Neural cell (in vitro differentiated cells): ENCODE results near the gene RINT1. TPM values are rescaled to one million over a fixed set of nuclear protein-coding genes. Genes with fewer than 3 reads are reported as not detected.

Experiments used
- H2AFZ ChIP-seq: fragments of 200-600, 300-800 bp; sonication (generic), shearing (Covaris generic); 2 replicates; pipeline ENCODE4 v1.6.0; 2014; ENCODE audit warnings: low read depth, mild to moderate bottlenecking, antibody characterized with exemption, low read length, moderate library complexity
- H3F3A ChIP-seq: fragments of 200-600 bp; shearing (Covaris generic); 2 replicates; pipeline ENCODE4 v1.6.1; 2016; ENCODE audit warnings: mild to moderate bottlenecking, moderate library complexity, mixed read lengths, antibody characterized with exemption, low read length; ENCODE audit not compliant: insufficient read depth, poor library complexity, severe bottlenecking
- H3K27ac ChIP-seq: fragments of 200-600, 300-800 bp; sonication (generic), shearing (Covaris generic); 2 replicates; pipeline ENCODE4 v1.5.1; 2014; ENCODE audit warnings: mild to moderate bottlenecking, low read length, moderate library complexity
- H3K27me3 ChIP-seq: fragments of 300-800, 200-600 bp; sonication (generic), shearing (Covaris generic); 2 replicates; pipeline ENCODE4 v1.6.0; 2014; ENCODE audit warnings: mild to moderate bottlenecking, low read depth, low read length, moderate library complexity; ENCODE audit not compliant: insufficient read depth
- H3K36me3 ChIP-seq: fragments of 300-800, 200-600 bp; sonication (generic), shearing (Covaris generic); 2 replicates; pipeline ENCODE4 v1.5.1; 2014; ENCODE audit warnings: mild to moderate bottlenecking, antibody characterized with exemption, low read length, moderate library complexity; ENCODE audit not compliant: insufficient read depth
- H3K4me2 ChIP-seq: fragments of 300-800, 200-600 bp; sonication (generic), shearing (Covaris generic); 2 replicates; pipeline ENCODE4 v1.6.0; 2014; ENCODE audit warnings: mild to moderate bottlenecking, low read length
- H3K4me3 ChIP-seq: fragments of 300-800, 200-600 bp; sonication (generic), shearing (Covaris generic); 2 replicates; pipeline ENCODE4 v1.5.1; 2014; ENCODE audit warnings: mild to moderate bottlenecking, low read length, moderate library complexity
- H3K79me2 ChIP-seq: fragments of 200-600 bp; shearing (Covaris generic); replicated peaks from 2 replicates; pipeline ENCODE4 v1.6.0; 2014; ENCODE audit warnings: mild to moderate bottlenecking, low read length, moderate library complexity; ENCODE audit not compliant: insufficient read depth
- H3K9ac ChIP-seq: fragments of 300-800, 200-600 bp; sonication (generic), shearing (Covaris generic); 2 replicates; pipeline ENCODE4 v1.6.1; 2016; ENCODE audit warnings: mild to moderate bottlenecking, low read length, mixed read lengths
- H3K9me2 ChIP-seq: fragments of 200-600 bp; shearing (Covaris generic); 2 replicates; pipeline ENCODE4 v1.6.1; 2016; ENCODE audit warnings: mild to moderate bottlenecking, low read length, mixed read lengths; ENCODE audit not compliant: insufficient read depth
- H3K9me3 ChIP-seq: fragments of 200-600, 300-800 bp; sonication (generic), shearing (Covaris generic); 2 replicates; pipeline ENCODE4 v1.6.1; 2016; ENCODE audit warnings: mild to moderate bottlenecking, mixed run types, low read length, moderate library complexity, mixed read lengths
- H4K20me1 ChIP-seq: fragments of 200-600 bp; shearing (Covaris generic); 2 replicates; pipeline ENCODE4 v1.6.1; 2016; ENCODE audit warnings: mild to moderate bottlenecking, mixed run types; ENCODE audit not compliant: insufficient read depth
- EP300 ChIP-seq: fragments of 450-650 bp; conservative IDR thresholded peaks from 2 replicates; pipeline ENCODE4 v1.6.1; 2014; ENCODE audit warnings: antibody characterized with exemption, mild to moderate bottlenecking, moderate library complexity; ENCODE audit not compliant: poor library complexity, severe bottlenecking
- EZH2 ChIP-seq: fragments of 200-600, 300-800 bp; shearing (Covaris generic), sonication (generic); IDR thresholded peaks from 2 replicates; pipeline ENCODE4 v1.6.1; 2014; ENCODE audit warnings: antibody characterized with exemption, low read length, borderline replicate concordance, mild to moderate bottlenecking; ENCODE audit not compliant: insufficient read depth, poor library complexity, severe bottlenecking
- MXI1 ChIP-seq: fragments of 450-650 bp; conservative IDR thresholded peaks from 2 replicates; pipeline ENCODE4 v1.6.1; 2014; ENCODE audit warnings: antibody characterized with exemption, mild to moderate bottlenecking; ENCODE audit not compliant: poor library complexity, severe bottlenecking
- POLR2AphosphoS5 ChIP-seq: IDR thresholded peaks from 2 replicates; pipeline ENCODE4 v1.6.1; 2012
- RAD21 ChIP-seq: fragments of 450-650 bp; conservative IDR thresholded peaks from 2 replicates; pipeline ENCODE4 v1.6.1; 2014; ENCODE audit warnings: antibody characterized with exemption, mild to moderate bottlenecking, moderate library complexity
- SMC3 ChIP-seq: fragments of 450-650 bp; conservative IDR thresholded peaks from 2 replicates; pipeline ENCODE4 v1.6.1; 2014; ENCODE audit warnings: antibody characterized with exemption, mild to moderate bottlenecking, moderate library complexity; ENCODE audit not compliant: poor library complexity
- TAF1 ChIP-seq: IDR thresholded peaks from 2 replicates; pipeline ENCODE4 v1.6.1; 2012; ENCODE audit warnings: low read depth
- polyA plus RNA-seq: library from polyadenylated mRNA; depleted of rRNA; stranded (reverse); fragments of >200 nt; gene quantifications from 2 replicates; pipeline ENCODE4 v1.2.3, GENCODE V29; 2014
- TF ChIP-seq, protein P1 (sequence below): fragments of 450-650 bp; IDR thresholded peaks from 2 replicates; pipeline ENCODE4 v1.5.1; 2014; ENCODE audit warnings: antibody characterized with exemption, mild to moderate bottlenecking, moderate library complexity; ENCODE audit not compliant: poor library complexity, severe bottlenecking
- TF ChIP-seq, protein P2 (sequence below): IDR thresholded peaks from 2 replicates; pipeline ENCODE4 v1.6.1; 2012; ENCODE audit warnings: borderline replicate concordance

RINT1 gene
- polyA plus RNA-seq, 1 donor from 2014 or later: 8.6 TPM

DNA sequence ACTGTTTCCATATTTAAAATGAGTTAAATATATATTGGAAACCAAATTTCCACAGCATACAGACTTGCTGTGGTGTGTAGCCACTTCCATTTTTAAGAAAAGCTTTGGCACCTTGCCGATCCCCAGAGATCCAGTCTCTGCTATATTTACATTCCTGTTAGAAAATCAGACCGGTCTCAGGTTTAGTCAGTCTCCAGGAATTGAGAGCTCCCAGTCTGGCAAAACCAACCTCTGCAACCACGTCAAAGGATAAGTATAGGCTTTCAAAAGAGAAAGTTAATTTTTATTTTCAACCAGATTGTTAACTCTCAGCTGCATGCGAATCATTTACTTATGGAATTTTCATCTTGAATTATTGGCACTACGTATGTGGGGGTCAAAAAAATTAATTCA is 38.1 kb upstream of the RINT1 start:
- no peak overlapping the region for H3K4me2 ChIP-seq
- H3K27me3 ChIP-seq: no peaks in the 10 kb centered on the region
- no peaks in the 10 kb centered on the region for H3K9me2 ChIP-seq
- no peak overlapping the region for H3K27ac ChIP-seq
- TF ChIP-seq MXI1 (no peak), EP300 (no peak), RAD21 (no peak), POLR2AphosphoS5 (no peak), TAF1 (no peak), EZH2 (no peak), SMC3 (no peak)
- TF ChIP-seq, protein P1, sequence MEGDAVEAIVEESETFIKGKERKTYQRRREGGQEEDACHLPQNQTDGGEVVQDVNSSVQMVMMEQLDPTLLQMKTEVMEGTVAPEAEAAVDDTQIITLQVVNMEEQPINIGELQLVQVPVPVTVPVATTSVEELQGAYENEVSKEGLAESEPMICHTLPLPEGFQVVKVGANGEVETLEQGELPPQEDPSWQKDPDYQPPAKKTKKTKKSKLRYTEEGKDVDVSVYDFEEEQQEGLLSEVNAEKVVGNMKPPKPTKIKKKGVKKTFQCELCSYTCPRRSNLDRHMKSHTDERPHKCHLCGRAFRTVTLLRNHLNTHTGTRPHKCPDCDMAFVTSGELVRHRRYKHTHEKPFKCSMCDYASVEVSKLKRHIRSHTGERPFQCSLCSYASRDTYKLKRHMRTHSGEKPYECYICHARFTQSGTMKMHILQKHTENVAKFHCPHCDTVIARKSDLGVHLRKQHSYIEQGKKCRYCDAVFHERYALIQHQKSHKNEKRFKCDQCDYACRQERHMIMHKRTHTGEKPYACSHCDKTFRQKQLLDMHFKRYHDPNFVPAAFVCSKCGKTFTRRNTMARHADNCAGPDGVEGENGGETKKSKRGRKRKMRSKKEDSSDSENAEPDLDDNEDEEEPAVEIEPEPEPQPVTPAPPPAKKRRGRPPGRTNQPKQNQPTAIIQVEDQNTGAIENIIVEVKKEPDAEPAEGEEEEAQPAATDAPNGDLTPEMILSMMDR: no peak
- TF ChIP-seq, protein P2, sequence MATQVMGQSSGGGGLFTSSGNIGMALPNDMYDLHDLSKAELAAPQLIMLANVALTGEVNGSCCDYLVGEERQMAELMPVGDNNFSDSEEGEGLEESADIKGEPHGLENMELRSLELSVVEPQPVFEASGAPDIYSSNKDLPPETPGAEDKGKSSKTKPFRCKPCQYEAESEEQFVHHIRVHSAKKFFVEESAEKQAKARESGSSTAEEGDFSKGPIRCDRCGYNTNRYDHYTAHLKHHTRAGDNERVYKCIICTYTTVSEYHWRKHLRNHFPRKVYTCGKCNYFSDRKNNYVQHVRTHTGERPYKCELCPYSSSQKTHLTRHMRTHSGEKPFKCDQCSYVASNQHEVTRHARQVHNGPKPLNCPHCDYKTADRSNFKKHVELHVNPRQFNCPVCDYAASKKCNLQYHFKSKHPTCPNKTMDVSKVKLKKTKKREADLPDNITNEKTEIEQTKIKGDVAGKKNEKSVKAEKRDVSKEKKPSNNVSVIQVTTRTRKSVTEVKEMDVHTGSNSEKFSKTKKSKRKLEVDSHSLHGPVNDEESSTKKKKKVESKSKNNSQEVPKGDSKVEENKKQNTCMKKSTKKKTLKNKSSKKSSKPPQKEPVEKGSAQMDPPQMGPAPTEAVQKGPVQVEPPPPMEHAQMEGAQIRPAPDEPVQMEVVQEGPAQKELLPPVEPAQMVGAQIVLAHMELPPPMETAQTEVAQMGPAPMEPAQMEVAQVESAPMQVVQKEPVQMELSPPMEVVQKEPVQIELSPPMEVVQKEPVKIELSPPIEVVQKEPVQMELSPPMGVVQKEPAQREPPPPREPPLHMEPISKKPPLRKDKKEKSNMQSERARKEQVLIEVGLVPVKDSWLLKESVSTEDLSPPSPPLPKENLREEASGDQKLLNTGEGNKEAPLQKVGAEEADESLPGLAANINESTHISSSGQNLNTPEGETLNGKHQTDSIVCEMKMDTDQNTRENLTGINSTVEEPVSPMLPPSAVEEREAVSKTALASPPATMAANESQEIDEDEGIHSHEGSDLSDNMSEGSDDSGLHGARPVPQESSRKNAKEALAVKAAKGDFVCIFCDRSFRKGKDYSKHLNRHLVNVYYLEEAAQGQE: no peak
- no peak overlapping the region for H2AFZ ChIP-seq
- H3K4me3 ChIP-seq: no peak overlapping the region
- H3K9me3 ChIP-seq: no peaks in the 10 kb centered on the region
- H3F3A ChIP-seq: no peaks in the 10 kb centered on the region
- H4K20me1 ChIP-seq: no peaks in the 10 kb centered on the region
- no peaks in the 10 kb centered on the region for H3K79me2 ChIP-seq
- H3K9ac ChIP-seq: no peak overlapping the region
- H3K36me3 ChIP-seq: no peaks in the 10 kb centered on the region

- TF ChIP-seq RAD21: no peak
- TF ChIP-seq EZH2: no peak
- Histone ChIP-seq H3K27me3 (no peaks in the 10 kb centered on the region), H3K27ac (no peak overlapping the region), H3K9me2 (no peaks in the 10 kb centered on the region), H3K9ac (no peak overlapping the region), H3K4me2 (no peak overlapping the region), H2AFZ (no peak overlapping the region), H4K20me1 (no peaks in the 10 kb centered on the region), H3K4me3 (no peak overlapping the region), H3K36me3 (no peaks in the 10 kb centered on the region), H3F3A (no peaks in the 10 kb centered on the region), H3K79me2 (no peaks in the 10 kb centered on the region), H3K9me3 (no peaks in the 10 kb centered on the region)
These were observed 35.5 kb upstream of the RINT1 start for GRCh38 chr7:105496521-105496920.

GRCh38 chr7:105497016-105497415 is 35.0 kb upstream of the RINT1 start:
- TF ChIP-seq EP300: no peak
- TF ChIP-seq, protein P1: no peak
- TF ChIP-seq, protein P2: no peak
- no peak for TF ChIP-seq EZH2
- TF ChIP-seq MXI1: no peak
- no peak for TF ChIP-seq POLR2AphosphoS5
- no peak for TF ChIP-seq TAF1
- H3K79me2 ChIP-seq: no peaks in the 10 kb centered on the region
- H3F3A ChIP-seq: no peaks in the 10 kb centered on the region
- H3K9me2 ChIP-seq: no peaks in the 10 kb centered on the region
- H2AFZ ChIP-seq: no peak overlapping the region
- no peak overlapping the region for H3K9ac ChIP-seq
- no peaks in the 10 kb centered on the region for H3K36me3 ChIP-seq
- H3K9me3 ChIP-seq: no peaks in the 10 kb centered on the region
- H3K27ac ChIP-seq: no peak overlapping the region
- H3K4me2 ChIP-seq: no peak overlapping the region
- H4K20me1 ChIP-seq: no peaks in the 10 kb centered on the region
- no peak overlapping the region for H3K4me3 ChIP-seq
- H3K27me3 ChIP-seq: no peaks in the 10 kb centered on the region
